Measurements from ENCODE around the gene AFMID. TPM values are rescaled to one million over a fixed set of nuclear protein-coding genes. Genes with fewer than 3 reads are reported as not detected.

Gene AFMID
- total RNA-seq, result 39.2 and 43.0 TPM in 2 replicates

GRCh38 chr17:78186692-78187595, at the start of gene AFMID, which contains the start of gene TK1:
Gene AFMID, plus strand, starts transcription at chr17:78187362. Its CDS starts 9 bp downstream, at chr17:78187371.
Gene TK1, minus strand, starts transcription at chr17:78187052. Its CDS starts 58 bp downstream, at chr17:78186994.

GRCh38 chr17:78168242-78168902, 18.8 kb upstream of the AFMID start, which contains the start of gene SYNGR2:
Gene SYNGR2, plus strand, starts transcription at chr17:78168581. Its CDS starts 36 bp downstream, at chr17:78168617.

GRCh38 chr17:78214016-78214705, 27.0 kb downstream of the AFMID start, which contains the start of gene BIRC5:
Gene BIRC5, plus strand, starts transcription at chr17:78214253. Its CDS starts 64 bp downstream, at chr17:78214317.

GRCh38 chr17:78230996-78231935, 44.1 kb downstream of the AFMID start, which contains the start of gene TMEM235:
Gene TMEM235, plus strand, starts transcription at chr17:78231631. Its CDS starts 393 bp downstream, at chr17:78232024.

Small RNA genes lying within 50 kb of the gene (small RNA-seq; reads per million reads assigned to genes)
- gene AC087645.1, result not detected

Other genes with a start within 250 kb of the AFMID start
- gene TNRC6C, start 228.7 kb upstream of the AFMID start, total RNA-seq, result 8.6 and 10.6 TPM in 2 replicates
- gene TMC6, start 58.6 kb upstream of the AFMID start, total RNA-seq, result 0.86 and 1.3 TPM in 2 replicates
- not detected in 2 replicates for gene TMC8, start 56.6 kb upstream of the AFMID start, total RNA-seq
- gene C17orf99, start 41.0 kb upstream of the AFMID start, total RNA-seq, result not detected in 2 replicates
- 6.4 and 8.1 TPM in 2 replicates for gene SYNGR2, start 18.8 kb upstream of the AFMID start, total RNA-seq
- gene TK1, start 310 bp upstream of the AFMID start, total RNA-seq, result 67.2 and 79.2 TPM in 2 replicates
- 30.7 and 31.8 TPM in 2 replicates for gene BIRC5, start 26.9 kb downstream of the AFMID start, total RNA-seq
- gene TMEM235, start 44.3 kb downstream of the AFMID start, total RNA-seq, result not detected in 2 replicates
- gene SOCS3, start 172.7 kb downstream of the AFMID start, total RNA-seq, result 88.1 and 110 TPM in 2 replicates
- gene PGS1, start 191.3 kb downstream of the AFMID start, total RNA-seq, result 28.4 and 37.9 TPM in 2 replicates

All from articular chondrocyte of knee joint (primary cell).